HG03135 (cell line): ENCODE data around the gene NCAM1.
A peak's percentile ranks its signal among the peaks of the same experiment; 100 is the strongest.
"Not testable (repeated sequence)": the region's sequence is repeated elsewhere in the genome, so short reads cannot be mapped to it uniquely, and the experiment has no call there.

Source experiments
- ATAC-seq: cut with Tn5 transposase; IDR thresholded peaks from one replicate; pipeline ENCODE4 v1.9.1; 2021; ENCODE audit warnings: mild to moderate bottlenecking, moderate library complexity; ENCODE audit not compliant: unreplicated experiment

The NCAM1 gene

GRCh38 chr11:113289431-113290187 lies 328.4 kb downstream of the NCAM1 start:
- peak; percentile 91 for ATAC-seq

GRCh38 chr11:113293936-113294335 lies 332.7 kb downstream of the NCAM1 start:
- ATAC-seq: no peak

GRCh38 chr11:113295993-113296392 lies 334.8 kb downstream of the NCAM1 start:
- ATAC-seq: no peak

GRCh38 chr11:113296447-113297205 lies 335.4 kb downstream of the NCAM1 start:
- ATAC-seq: no peak

DNA sequence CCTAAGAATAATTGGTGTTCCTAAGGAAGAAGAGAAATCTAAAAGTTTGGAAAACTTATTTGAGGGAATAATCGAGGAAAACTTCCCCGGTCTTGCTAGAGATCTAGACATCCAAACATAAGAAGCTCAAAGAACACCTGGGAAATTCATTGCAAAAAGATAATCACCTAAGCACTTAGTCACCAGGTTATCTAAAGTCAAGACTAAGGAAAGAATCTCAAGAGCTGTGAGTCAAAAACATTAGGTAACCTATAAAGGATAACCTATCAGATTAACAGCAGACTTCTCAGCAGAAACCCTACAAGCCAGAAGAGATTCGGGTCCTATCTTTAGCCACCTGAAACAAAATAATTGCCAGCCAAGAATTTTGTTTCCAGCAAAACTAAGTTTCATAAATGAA lies 337.3 kb downstream of the NCAM1 start:
- not testable (repeated sequence) for ATAC-seq

DNA sequence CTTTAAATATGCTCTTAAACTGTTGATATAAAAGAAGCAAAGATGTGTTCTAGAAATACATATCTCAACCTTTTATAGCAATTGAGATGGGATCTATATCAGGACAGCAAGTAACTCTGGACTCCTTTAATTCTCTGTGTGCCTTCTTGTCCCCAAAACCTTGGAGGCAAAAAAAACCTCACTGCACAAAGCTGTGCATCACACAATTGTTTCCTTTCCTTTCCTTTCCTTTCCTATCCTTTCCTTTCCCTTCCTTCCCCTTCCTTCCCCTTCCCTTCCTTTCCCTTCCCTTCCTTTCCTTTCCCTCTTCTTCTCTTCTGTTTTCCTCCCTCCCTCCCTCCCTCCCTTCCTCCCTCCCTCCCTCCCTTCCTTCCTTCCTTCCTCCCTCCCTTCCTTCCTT lies 343.7 kb downstream of the NCAM1 start:
- ATAC-seq: no peak

- peak; percentile 71 for ATAC-seq
Observed at GRCh38 chr11:113305440-113306336, 344.5 kb downstream of the NCAM1 start.

DNA sequence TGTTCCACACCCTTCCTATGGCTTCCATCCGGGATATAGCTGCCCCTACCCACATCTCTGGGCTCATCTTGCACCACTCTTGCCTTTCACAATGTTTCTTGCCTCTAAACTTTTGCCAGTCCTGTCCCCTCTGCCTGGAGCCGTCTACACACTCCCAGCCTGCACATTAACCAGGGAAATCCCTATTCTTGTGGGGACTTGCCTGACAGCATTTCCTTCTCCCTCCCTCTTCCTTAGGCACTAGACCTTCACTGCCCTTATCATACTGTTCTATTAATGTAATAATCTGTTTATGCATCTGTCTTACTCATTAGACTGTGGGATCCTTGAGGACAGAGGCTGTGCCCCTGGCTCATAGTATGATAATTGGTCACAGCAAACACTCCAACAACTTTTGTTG lies 347.4 kb downstream of the NCAM1 start:
- no peak for ATAC-seq

- ATAC-seq: no peak
Observed at GRCh38 chr11:113311536-113311935, 350.3 kb downstream of the NCAM1 start.

DNA sequence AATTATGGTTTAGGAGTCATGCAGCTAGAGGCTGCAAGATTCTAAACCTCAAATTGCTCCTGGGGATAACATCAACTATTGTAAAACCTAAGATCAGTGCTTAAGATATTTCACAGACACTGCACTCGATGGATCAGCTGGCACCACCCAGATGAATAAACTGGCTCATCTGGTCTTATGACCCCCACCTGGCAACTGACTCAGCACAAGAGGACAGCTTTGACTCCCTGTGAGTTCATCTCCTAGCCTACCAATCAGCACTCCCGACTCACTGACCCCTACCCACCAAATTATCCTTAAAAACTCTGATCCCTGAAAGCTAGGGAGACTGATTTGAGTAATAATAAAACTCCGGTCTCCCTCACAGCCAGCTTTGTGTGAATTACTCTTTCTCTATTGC lies 352.4 kb downstream of the NCAM1 start:
- ATAC-seq: no peak

DNA sequence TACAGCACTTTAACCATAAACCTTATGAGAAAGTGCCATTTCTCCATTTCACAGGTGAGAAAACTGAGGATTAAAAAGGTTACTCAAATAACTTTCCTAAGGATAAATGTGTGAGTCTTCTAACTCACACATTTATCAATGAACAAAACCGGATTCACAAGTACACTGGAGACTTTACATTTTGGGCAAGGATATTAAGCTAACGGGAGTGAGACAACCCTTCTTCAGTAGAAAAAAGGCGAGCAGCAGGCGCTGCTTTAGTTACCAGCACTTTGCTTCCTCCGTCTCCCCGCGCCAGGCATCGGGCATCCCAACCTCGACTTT lies 352.8 kb downstream of the NCAM1 start:
- no peak for ATAC-seq

- ATAC-seq: peak; percentile 99
Observed at GRCh38 chr11:113314389-113315301, 353.4 kb downstream of the NCAM1 start, which contains the start of gene TTC12. Gene TTC12 (plus strand): TSS chr11:113314583. CDS start chr11:113316258, 1,675 bp downstream.

DNA sequence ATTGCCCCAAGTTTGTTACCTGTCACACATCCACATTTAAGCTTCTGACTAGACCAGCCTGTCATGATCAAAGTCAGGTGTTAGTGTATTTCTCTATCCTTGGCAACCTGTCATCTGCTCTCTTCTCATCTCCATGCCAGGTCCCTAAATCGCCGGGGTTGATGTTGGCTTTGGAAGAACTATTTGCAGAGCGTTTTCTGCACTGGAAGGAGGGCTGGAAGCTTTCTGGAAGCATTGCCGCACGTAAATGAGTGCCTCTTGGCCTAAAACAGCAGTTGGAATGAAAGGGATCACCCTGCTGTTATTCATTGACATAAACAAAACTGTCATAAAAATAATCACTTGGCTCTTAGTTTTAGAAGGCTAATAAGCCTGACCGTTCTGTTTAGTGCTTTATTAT lies 354.6 kb downstream of the NCAM1 start:
- ATAC-seq: no peak

- ATAC-seq: no peak
Observed at GRCh38 chr11:113316256-113316655, 355.0 kb downstream of the NCAM1 start.

DNA sequence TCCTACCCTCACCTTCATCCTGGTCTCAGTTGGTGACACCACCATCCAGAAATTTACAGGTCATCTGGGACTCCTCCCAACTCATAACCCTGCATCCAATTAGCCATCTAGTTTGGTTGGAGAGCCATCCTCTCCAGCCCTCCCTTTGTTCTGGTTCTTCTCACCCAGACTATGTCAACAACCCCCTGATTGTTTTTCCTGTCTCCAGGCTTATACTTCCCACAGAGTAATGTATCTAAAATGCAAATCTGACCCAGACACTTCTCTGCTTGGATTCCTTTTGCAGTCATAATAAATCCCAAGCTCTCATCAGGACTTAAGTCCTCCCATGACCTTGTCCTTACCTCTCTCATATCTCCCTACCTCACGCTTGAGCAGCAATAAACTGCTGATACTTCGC lies 356.1 kb downstream of the NCAM1 start:
- ATAC-seq: no peak

DNA sequence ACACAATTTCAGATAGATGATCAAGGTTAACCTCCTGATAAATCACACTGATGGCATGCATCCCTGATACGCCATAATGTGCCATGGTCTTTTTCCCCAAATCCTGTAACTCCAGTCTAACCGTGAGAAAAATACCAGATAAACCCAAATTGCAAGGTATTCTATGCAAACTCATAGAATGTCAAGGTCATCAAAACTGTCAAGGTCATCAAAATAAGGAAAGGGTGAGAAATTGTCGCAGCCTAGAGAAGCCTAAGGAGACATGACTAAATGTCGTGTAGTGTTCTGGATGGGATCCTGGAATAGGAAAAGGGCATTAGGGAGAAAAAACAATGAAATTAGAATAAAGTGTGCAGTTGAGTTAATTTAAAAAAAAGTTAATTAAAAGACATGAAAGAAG lies 357.9 kb downstream of the NCAM1 start:
- no peak for ATAC-seq

DNA sequence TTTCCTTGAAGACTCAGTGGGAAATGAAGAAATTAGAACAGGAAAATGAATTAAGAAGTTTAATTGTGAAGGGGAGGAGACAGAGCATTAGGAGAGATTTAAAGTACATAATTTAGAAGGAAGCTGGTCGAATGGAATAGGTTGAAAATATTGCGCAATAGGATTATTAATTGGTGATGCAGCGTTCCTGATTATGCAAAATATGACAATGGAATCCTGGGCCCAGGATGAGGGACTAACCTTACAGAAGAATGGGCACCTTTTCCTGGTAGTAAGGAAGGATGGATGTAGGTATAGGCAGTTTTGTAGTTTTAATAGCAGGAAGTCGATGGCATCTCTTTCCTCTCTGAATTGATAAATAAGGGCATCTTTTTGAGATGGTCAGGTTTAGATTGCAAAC lies 360.9 kb downstream of the NCAM1 start:
- ATAC-seq: no peak

DNA sequence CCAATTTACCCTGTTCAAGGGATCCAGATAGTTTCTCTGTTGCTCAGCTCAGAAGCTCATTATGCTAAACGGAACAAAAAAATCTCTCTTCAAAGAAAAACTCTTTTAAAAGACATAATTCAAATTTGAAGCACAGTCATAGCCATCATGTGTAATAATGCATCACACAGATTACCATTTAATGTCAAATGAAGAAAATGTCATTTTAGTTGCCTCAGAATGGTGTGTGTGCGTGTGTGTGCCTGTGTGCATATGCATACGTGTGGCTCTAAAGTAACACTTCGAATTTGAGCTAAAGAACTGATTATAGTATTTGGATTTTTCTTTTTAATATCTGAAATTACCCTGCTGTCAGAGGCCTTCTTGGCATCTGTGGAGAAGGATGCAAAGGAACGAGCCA lies 363.0 kb downstream of the NCAM1 start:
- no peak for ATAC-seq
